ENCODE data around the gene TUBA1B.

GRCh38 chr12:49097381-49097780 lies 33.8 kb downstream of the TUBA1B start:
- TF ChIP-seq ZNF133 (tag by site-specific recombination; IDR thresholded peaks at IDR 0.05) = no peak
- TF ChIP-seq ZNF701 (tag by site-specific recombination; IDR thresholded peaks at IDR 0.05) = no peak
- no peak for TF ChIP-seq CTCF (tag by site-specific recombination; IDR thresholded peaks at IDR 0.05)
- no peak for TF ChIP-seq ZNF518A (tag by site-specific recombination; conservative IDR thresholded peaks at IDR 0.05; ENCODE audit: low read depth)
- TF ChIP-seq PATZ1 (tag by site-specific recombination; IDR thresholded peaks at IDR 0.05) = no peak
- no peak for TF ChIP-seq ZNF404 (tag by site-specific recombination; IDR thresholded peaks at IDR 0.05)
- TF ChIP-seq KLF10 (tag by site-specific recombination; IDR thresholded peaks at IDR 0.05) = no peak
- no peak for TF ChIP-seq ZBTB49 (tag by site-specific recombination; IDR thresholded peaks at IDR 0.05; ENCODE audit: low read depth)
- TF ChIP-seq ZNF19 (tag by site-specific recombination; IDR thresholded peaks at IDR 0.05; ENCODE audit: low read depth) = no peak
- TF ChIP-seq ZNF121 (tag by site-specific recombination; IDR thresholded peaks at IDR 0.05) = no peak
- TF ChIP-seq ZBTB17 (tag by site-specific recombination; IDR thresholded peaks at IDR 0.05) = no peak
- no peak for TF ChIP-seq TCF7L2 (IDR thresholded peaks at IDR 0.05; ENCODE audit: borderline replicate concordance, low read depth, low read length)
